Right lung (tissue), 5 donors: ENCODE data around the gene C4orf50. TPM values are rescaled to one million over a fixed set of nuclear protein-coding genes. Genes with fewer than 3 reads are reported as not detected.
"Not testable (repeated sequence)": the region's sequence is repeated elsewhere in the genome, so short reads cannot be mapped to it uniquely, and the experiment has no call there.

ENCODE experiments used
- DNase-seq, 2 donors: peaks; one replicate each; pipeline ENCODE4 v3.0.0-alpha.2; 2013
- polyA plus RNA-seq, 5 donors: library from polyadenylated mRNA; unstranded; fragments of 120-200 nt; gene quantifications; one replicate each; pipeline versions ENCODE4 v1.2.1 to v1.2.3, GENCODE V29; 2013; ENCODE audit warnings: inconsistent platforms in 1 of 5, low replicate concordance in 1 of 5; ENCODE audit not compliant: insufficient read length in 5 of 5, insufficient read depth in 1 of 5

Gene C4orf50
- polyA plus RNA-seq, 5 donors: 0.01 to 0.03 (median 0.01) TPM; not detected in 1

DNA sequence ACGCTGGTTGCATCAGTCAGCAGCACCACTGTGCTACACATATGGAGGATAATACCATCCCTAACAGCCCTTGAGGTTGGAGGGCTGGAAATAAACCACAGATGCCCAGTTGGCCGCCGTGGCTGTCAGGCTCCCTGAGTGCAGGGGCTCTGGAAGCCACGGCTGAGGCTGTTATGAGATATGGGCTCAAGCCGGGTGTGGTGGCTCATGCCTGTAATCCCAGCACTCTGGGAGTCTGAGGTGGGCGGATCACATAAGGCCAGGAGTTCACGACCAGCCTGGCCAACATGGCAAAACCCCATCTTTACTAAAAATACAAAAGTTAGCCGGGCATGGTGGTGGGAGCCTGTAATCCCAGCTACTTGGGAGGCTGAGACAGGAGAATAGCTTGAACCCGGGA lies 24.9 kb downstream of the C4orf50 start:
- DNase-seq: not testable (repeated sequence)

DNA sequence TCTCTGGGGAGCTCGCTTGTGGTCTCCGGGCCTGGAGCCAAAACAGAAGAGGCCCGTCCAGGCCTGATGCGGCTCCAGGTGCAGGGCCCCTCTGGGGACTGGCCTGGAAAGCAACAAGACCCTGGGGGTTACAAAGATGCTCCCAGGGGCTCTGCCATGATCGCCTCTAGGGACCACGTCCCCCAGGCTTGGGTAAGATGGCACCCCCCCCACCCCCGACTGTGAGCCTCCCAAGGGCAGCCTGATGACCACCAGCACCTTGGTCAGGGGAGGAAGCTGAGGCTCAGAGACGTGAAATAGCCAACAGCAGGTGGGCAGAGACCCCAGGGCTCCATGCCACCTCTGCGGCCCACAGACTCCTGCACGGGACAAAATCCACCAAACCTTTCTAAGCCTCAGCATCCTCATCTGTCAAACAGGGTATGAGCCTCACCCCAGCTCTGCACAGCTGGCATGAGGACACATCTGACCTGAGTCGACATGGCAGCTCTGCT lies 25.4 kb downstream of the C4orf50 start:
- no peak for DNase-seq

- DNase-seq: no peak
Observed at GRCh38 chr4:5992171-5992827, 25.9 kb downstream of the C4orf50 start.

GRCh38 chr4:5991405-5991804 lies 26.8 kb downstream of the C4orf50 start:
- no peak for DNase-seq

DNA sequence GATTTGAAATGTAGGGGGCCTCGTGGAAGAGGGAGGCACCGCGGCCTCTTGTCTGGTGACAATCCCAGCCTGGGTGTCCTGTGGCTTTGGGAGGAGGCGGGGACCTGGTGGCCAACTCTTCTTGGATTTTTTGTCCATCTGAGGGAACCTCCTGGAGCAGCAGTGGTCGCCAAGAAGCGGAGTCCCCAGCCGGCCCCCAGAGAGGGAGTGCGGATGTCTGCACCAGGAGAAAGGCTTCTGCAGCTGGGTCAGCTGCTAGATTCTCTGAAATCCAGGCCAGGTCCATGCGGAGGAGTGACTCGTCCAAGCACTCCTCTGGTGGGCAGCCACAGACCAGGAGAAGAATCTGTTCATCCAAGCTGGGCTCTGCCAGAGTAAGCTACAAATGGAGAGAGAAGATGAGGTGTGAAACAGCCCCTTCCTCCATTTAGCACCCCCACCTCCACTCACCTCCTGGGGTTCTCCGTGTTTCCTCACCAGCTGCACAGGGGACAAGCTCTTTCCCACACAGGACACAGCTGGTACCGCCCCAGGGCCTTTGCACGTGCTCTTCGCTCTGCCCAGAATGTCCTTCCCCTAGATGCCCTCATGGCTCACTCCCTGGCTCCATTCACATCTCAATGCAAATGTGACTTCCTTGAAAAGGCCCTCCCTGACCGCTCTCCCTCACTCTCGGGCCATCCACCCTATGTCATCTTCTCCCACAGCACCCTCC lies 27.6 kb downstream of the C4orf50 start:
- no peak for DNase-seq

DNA sequence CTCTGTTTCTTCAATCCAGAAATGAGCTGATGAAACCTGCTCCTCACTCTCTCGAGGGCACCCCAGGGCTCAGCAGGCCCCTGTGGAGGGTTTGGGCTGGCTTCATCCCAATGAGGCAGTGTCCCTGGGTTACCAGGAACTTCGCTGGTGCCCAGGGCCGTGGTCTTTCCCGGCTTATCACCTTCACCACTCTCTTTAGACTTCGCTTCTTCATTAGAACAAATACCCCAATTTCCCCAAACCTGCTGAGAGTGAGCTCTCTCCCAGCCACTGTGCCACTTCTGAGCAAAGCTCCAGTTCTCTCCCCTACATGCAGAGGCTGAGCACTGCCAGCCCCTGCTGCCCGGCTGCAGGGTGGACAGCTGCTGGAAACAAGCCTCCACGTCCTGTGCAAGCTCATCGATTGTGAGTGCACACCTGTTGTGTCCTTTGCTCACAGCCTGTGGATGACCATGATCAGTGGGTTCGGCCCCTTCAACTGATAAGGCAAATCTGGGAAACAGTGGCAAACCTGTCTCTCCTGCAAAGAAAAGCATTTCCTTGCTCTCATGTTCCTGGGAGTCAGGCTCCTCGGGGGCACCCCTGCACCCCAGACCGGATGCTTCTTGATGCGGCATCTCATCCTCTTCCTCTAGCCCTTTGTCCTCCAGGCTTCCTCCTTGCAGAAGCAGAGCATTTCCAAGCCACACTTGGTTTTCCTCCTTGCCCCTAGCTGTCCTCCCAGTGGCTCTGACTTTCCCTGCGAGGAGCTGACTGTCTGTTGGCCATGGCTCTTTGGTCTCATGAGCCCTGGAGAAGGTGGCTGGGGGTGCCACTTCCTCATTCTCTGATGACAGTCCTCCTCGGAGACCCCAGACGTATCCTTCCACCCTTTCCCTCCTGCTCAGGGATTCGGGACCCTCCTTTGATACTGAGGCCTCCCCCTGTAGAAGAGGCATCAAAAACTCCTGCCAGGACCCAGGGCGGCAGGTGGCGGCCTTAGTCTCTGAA lies 28.7 kb downstream of the C4orf50 start:
- no peak for DNase-seq

- DNase-seq: no peak
Observed at GRCh38 chr4:5988086-5988845, 30.0 kb downstream of the C4orf50 start.

DNA sequence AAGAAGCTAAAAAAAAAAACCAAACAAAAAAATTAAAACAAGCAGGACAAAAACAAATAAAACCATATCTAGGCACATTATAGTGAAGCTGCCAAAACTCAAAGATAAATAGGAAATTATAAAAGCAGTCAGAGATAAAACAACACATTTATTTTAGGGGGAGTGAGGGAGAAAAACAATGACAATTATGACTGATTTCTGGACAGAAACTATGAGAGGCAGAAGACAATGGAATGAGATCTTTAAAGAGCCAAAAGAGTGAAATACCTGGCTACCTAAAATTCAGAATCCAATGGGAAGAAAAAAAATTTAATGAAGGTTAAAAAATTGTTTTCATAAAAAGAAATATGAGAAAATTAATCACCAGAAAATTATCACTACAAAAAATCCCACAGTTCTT lies 33.4 kb downstream of the C4orf50 start:
- DNase-seq: no peak

- no peak for DNase-seq
Observed at GRCh38 chr4:5982156-5982973, 35.9 kb downstream of the C4orf50 start.

GRCh38 chr4:5980436-5981155 lies 37.6 kb downstream of the C4orf50 start:
- no peak for DNase-seq

DNA sequence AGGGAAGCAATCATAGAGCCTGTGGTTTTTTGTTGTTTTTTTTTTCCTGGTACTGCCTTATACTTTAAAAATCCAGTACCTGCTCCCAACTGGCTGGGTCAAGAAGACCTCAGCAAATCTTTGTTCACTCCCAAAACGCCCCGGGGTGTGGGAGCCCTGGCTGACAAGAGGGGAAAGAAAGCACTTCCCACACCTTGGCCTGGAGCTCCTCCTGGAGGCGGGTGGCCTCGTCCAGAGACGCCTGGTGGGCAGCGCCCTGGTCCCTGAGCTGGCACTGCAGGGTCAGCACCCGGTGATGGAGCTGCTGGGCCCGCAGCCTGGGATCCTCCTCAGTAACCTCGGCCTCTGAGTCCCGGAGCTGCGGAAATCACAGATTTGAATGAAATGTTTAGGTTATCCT lies 38.2 kb downstream of the C4orf50 start:
- no peak for DNase-seq

DNA sequence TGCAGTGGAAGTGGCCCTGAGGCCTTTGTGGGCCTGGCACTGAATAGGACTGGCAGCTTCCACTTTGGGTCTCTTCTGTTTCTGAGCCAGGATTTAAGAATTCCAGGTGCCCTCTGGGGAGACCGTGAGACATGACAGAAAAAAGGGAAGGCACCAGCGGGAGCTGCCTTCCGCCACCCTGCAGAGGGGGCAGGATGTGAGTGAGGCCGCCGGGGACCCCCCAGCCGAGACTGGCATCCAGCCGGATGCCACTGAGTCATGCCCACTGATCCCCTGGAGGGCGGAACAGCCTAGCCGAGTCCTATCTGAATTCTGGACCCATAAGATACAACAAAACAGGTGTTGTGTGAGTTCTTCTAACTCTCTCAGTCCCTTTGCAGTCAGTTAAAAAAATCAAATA lies 41.3 kb downstream of the C4orf50 start:
- no peak for DNase-seq

DNA sequence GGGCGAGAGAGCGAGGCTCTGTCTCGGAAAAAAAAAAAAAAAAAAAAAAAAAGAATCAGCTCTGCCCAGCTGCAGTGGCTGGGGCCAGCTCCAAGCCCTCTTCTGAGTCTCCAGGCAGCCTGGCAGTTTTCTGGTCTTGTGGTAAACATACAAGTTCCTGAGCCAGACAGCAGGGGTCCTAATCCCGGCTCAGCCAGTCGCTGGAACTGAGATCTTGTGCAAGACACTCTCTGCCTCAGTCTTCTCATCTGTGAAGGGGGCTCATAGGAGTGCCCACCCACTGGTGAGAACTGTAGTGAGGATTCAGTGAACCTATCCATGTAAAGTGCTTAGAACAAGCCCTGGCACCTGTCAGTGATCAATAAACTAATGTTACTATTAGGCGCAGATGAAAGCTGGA lies 41.8 kb downstream of the C4orf50 start:
- no peak for DNase-seq

DNA sequence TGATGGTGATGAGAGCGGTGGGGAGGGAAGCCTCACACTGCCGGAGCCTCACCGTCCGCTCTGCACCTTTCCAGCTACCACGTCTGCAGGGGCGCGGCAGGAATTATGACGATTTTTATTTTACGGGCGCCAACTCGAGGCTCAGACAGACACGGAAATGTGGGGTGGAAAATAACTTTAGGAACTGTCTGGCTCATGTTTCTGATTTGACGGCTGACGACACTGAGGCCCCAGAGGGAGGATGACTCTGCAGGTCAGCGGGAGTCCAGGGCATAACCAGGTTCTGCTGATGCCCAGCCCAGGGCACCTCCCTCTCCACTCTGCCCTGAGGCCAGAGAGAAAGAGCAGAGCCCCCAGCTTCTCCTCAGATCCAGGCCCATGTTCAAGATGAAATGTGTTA lies 43.9 kb downstream of the C4orf50 start:
- DNase-seq: no peak

- DNase-seq: no peak
Observed at GRCh38 chr4:5973486-5974220, 44.6 kb downstream of the C4orf50 start.

GRCh38 chr4:5973033-5973432 lies 45.2 kb downstream of the C4orf50 start:
- DNase-seq: no peak

DNA sequence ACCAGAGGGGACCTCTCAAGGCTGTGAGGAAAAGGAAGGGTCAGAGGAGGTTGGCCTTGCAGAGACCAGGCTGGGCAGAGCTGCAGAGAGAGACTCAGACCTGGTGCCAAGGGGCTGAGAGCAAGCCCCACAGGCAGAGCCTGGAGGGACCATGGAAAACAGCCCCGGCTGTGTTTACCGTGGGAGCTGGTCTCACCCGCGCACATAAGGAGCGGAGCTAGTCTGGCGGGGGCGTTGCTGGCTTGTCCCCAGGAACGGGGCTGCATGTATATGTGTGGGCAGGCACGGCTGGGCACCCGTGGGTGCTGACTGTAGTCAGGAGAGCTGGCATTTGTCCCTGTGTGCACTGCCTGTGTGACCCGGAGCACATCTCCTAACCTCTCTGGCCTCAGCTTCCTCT lies 45.7 kb downstream of the C4orf50 start:
- no peak for DNase-seq

DNA sequence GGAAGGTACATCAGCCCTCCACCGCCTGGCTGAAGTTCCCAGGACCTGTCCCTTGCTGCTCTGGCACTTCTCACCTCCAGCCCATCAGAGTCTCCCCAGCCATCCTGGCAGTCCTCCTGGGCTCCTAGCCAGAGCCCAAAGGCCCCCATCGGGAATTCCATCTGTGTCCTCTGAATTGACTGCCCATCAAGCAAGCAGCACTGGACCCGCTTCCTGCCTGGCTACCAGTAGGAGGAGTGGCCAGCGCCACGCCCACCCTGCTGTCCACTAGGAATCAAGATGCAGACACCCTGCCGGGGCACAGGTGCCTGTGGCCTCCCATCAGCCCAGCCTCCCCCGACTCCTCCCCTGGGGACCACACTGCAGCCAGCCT lies 47.2 kb downstream of the C4orf50 start:
- DNase-seq: no peak

DNA sequence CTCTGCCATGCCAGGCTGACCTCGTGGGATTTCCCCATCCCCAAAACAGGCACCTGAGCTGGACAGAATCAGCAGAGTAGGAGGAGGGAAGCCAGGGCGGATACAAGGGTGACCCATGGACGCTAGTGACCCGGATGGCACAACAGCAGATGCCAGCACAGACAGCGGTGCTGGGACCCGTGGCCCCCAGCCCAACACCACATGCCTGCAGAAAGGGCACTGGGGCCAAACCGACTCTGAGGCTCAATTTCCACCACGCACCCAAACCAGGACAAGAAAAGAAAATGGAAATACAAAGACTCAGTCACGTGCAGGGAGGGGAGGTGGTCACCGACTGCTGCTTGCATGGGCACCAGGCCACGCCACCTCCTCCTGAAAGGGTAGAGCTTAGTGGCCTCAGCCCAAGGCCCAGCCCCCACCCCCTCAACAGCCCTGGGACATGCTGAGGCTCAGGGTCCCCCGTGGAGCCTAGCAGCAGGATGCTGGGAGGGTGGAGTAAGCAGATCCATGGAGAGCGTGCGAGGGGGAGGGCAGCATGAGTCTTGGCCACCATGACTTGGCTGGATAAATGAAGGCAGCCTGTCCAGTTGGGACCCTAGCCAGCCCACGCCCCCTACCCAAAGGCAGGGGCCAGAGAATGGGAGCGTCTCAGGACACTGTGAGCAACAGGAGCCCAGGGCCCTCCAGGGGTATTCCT lies 47.7 kb downstream of the C4orf50 start:
- no peak for DNase-seq
